ENCODE measurements around the gene MMP28. TPM values are rescaled to one million over a fixed set of nuclear protein-coding genes. Genes with fewer than 3 reads are reported as not detected.

MMP28 gene
- total RNA-seq, 2 donors from 2014 or later, result 62.5 to 66.7 TPM

- intact Hi-C loops (cut with DNase I), result no loop called here
- DNase-seq, result no peak
- no peaks in the 10 kb centered on the region for H3K9me3 ChIP-seq
- no peak overlapping the region for H3K27ac ChIP-seq
- no peak for TF ChIP-seq CTCF (IDR thresholded peaks at IDR 0.05)
- H3K4me3 ChIP-seq, result no peak overlapping the region
- no peaks in the 10 kb centered on the region for H3K27me3 ChIP-seq
- H3K9ac ChIP-seq (ENCODE audit: low read depth in 2 of 2, low read length in 2 of 2), result no peak overlapping the region
- H3K4me1 ChIP-seq, result peaks cover 12% of the 10 kb centered on the region
- H3K36me3 ChIP-seq, result no peaks in the 10 kb centered on the region
These were observed 4.6 kb downstream of the MMP28 start for GRCh38 chr17:35790841-35791240.

- intact Hi-C loops (cut with DNase I), result no loop called here
- Histone ChIP-seq H3K9ac (ENCODE audit: low read depth in 2 of 2, low read length in 2 of 2) (no peak overlapping the region), H3K9me3 (no peaks in the 10 kb centered on the region), H3K36me3 (no peaks in the 10 kb centered on the region), H3K4me3 (no peak overlapping the region), H3K27ac (peak overlapping the region; percentile 75), H3K4me1 (peaks cover 17% of the 10 kb centered on the region), H3K27me3 (no peaks in the 10 kb centered on the region)
- TF ChIP-seq CTCF (IDR thresholded peaks at IDR 0.05), result no peak
- DNase-seq, result no peak
These were observed 6.7 kb downstream of the MMP28 start for GRCh38 chr17:35788477-35789368.

- Histone ChIP-seq H3K4me3 (no peak overlapping the region), H3K27me3 (no peaks in the 10 kb centered on the region), H3K9ac (ENCODE audit: low read depth in 2 of 2, low read length in 2 of 2) (no peak overlapping the region), H3K9me3 (no peaks in the 10 kb centered on the region), H3K4me1 (peaks cover 21% of the 10 kb centered on the region), H3K27ac (peak overlapping the region; percentile 75), H3K36me3 (no peaks in the 10 kb centered on the region)
- no peak for TF ChIP-seq CTCF (IDR thresholded peaks at IDR 0.05)
- intact Hi-C loops (cut with DNase I), result no loop called here
- no peak for DNase-seq
These were observed 8.5 kb downstream of the MMP28 start for GRCh38 chr17:35786941-35787432.

GRCh38 chr17:35784895-35785294 is 10.5 kb downstream of the MMP28 start:
- Histone ChIP-seq H3K9me3 (no peaks in the 10 kb centered on the region), H3K36me3 (no peaks in the 10 kb centered on the region), H3K9ac (ENCODE audit: low read depth in 2 of 2, low read length in 2 of 2) (peak overlapping the region in 1 of 2 donors; percentile 73), H3K27me3 (no peaks in the 10 kb centered on the region), H3K4me1 (peaks cover 21% of the 10 kb centered on the region), H3K27ac (peak overlapping the region; percentile 71), H3K4me3 (no peak overlapping the region)
- no peak for TF ChIP-seq CTCF (IDR thresholded peaks at IDR 0.05)
- DNase-seq, result no peak
- intact Hi-C loops (cut with DNase I), result no loop called here

- no peak overlapping the region for H3K27ac ChIP-seq
- no peaks in the 10 kb centered on the region for H3K9me3 ChIP-seq
- peaks cover 9% of the 10 kb centered on the region for H3K4me1 ChIP-seq
- no peak for DNase-seq
- H3K4me3 ChIP-seq, result no peak overlapping the region
- H3K27me3 ChIP-seq, result no peaks in the 10 kb centered on the region
- H3K9ac ChIP-seq (ENCODE audit: low read depth in 2 of 2, low read length in 2 of 2), result no peak overlapping the region
- no peaks in the 10 kb centered on the region for H3K36me3 ChIP-seq
- no peak for TF ChIP-seq CTCF (IDR thresholded peaks at IDR 0.05)
- intact Hi-C loops (cut with DNase I), result no loop called here
These were observed 14.5 kb downstream of the MMP28 start for GRCh38 chr17:35780950-35781349.
